A549 (cell line): ENCODE measurements around the gene MMP2.

Source experiments
- CHD2 ChIP-seq: fragments of 150-350 bp; IDR thresholded peaks from 2 replicates; pipeline ENCODE4 v1.6.1; 2014; ENCODE audit warnings: low read length; ENCODE audit not compliant: partially characterized antibody
- E2F6 ChIP-seq: IDR thresholded peaks from 2 replicates; pipeline ENCODE4 v1.6.1; 2012; ENCODE audit warnings: low read depth, borderline replicate concordance
- EHMT2 ChIP-seq: fragments of 200-600 bp; sonication (generic); IDR thresholded peaks from 2 replicates; pipeline ENCODE4 v1.6.1; 2016; ENCODE audit warnings: antibody characterized with exemption, low read depth, mild to moderate bottlenecking, moderate library complexity
- ELK1 ChIP-seq: fragments of 150-350 bp; IDR thresholded peaks from 2 replicates; pipeline ENCODE4 v1.6.1; 2014; ENCODE audit warnings: low read depth, mild to moderate bottlenecking, low read length
- EP300 ChIP-seq, 2 experiments: fragments of >200 bp; sonication (Bioruptor Twin); formaldehyde crosslinking; IDR thresholded peaks; 2 replicates in 1 of 2; 3 replicates in 1 of 2; pipeline ENCODE4 v1.6.1; 2016 to 2017
- KDM5A ChIP-seq: fragments of 200-600 bp; sonication (generic); IDR thresholded peaks from 2 replicates; pipeline ENCODE4 v1.6.1; 2016; ENCODE audit warnings: antibody characterized with exemption, mild to moderate bottlenecking
- POLR2A ChIP-seq: IDR thresholded peaks from 2 replicates; pipeline ENCODE4 v1.6.1; 2012; ENCODE audit warnings: mild to moderate bottlenecking, low read length
- RCOR1 ChIP-seq: fragments of 150-350 bp; IDR thresholded peaks from 2 replicates; pipeline ENCODE4 v1.6.1; 2014; ENCODE audit warnings: antibody characterized with exemption, low read length, low read depth
- SREBF2 ChIP-seq: fragments of 450-650 bp; IDR thresholded peaks from 2 replicates; pipeline ENCODE4 v1.6.1; 2014; ENCODE audit warnings: mild to moderate bottlenecking, moderate library complexity
- TP53 ChIP-seq: fragments of 250-450 bp; sonication (Bioruptor Pico); IDR thresholded peaks from 2 replicates; pipeline ENCODE4 v1.5.0; 2021; ENCODE audit warnings: mild to moderate bottlenecking, moderate library complexity
- ZFP36 ChIP-seq: fragments of 450-650 bp; IDR thresholded peaks from 2 replicates; pipeline ENCODE4 v1.6.1; 2014; ENCODE audit warnings: borderline replicate concordance; ENCODE audit not compliant: partially characterized antibody
- TF ChIP-seq, protein P1 (sequence below): fragments of >200 bp; sonication (Bioruptor Twin); formaldehyde crosslinking; IDR thresholded peaks from 3 replicates; pipeline ENCODE4 v1.5.1; 2016

DNA sequence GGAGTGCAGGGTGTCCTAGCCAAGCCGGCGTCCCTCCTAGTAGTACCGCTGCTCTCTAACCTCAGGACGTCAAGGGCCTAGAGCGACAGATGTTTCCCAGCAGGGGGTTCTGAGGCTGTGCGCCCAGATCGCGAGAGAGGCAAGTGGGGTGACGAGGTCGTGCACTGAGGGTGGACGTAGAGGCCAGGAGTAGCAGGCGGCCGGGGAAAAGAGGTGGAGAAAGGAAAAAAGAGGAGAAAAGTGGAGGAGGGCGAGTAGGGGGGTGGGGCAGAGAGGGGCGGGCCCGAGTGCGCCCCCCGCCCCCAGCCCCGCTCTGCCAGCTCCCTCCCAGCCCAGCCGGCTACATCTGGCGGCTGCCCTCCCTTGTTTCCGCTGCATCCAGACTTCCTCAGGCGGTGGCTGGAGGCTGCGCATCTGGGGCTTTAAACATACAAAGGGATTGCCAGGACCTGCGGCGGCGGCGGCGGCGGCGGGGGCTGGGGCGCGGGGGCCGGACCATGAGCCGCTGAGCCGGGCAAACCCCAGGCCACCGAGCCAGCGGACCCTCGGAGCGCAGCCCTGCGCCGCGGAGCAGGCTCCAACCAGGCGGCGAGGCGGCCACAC lies at the start of gene MMP2:
- TF ChIP-seq KDM5A = no peak
- TF ChIP-seq, protein P1, sequence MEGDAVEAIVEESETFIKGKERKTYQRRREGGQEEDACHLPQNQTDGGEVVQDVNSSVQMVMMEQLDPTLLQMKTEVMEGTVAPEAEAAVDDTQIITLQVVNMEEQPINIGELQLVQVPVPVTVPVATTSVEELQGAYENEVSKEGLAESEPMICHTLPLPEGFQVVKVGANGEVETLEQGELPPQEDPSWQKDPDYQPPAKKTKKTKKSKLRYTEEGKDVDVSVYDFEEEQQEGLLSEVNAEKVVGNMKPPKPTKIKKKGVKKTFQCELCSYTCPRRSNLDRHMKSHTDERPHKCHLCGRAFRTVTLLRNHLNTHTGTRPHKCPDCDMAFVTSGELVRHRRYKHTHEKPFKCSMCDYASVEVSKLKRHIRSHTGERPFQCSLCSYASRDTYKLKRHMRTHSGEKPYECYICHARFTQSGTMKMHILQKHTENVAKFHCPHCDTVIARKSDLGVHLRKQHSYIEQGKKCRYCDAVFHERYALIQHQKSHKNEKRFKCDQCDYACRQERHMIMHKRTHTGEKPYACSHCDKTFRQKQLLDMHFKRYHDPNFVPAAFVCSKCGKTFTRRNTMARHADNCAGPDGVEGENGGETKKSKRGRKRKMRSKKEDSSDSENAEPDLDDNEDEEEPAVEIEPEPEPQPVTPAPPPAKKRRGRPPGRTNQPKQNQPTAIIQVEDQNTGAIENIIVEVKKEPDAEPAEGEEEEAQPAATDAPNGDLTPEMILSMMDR = no peak
- TF ChIP-seq EP300 (IDR thresholded peaks at IDR 0.05) = no peak
- TF ChIP-seq POLR2A = no peak
- TF ChIP-seq CHD2 = no peak
- no peak for TF ChIP-seq ZFP36
- TF ChIP-seq TP53 (CRISPR knock-in tag) = no peak
- TF ChIP-seq EHMT2 = no peak
- TF ChIP-seq ELK1 = no peak
- no peak for TF ChIP-seq RCOR1
- no peak for TF ChIP-seq SREBF2
- no peak for TF ChIP-seq E2F6
